NB4 (cell line): Measurements from ENCODE around the gene SPATA32.

Experiments used
- CTCF ChIP-seq: IDR thresholded peaks from one replicate; pipeline ENCODE4 v1.5.1; 2012; ENCODE audit warnings: low read depth, low read length
- MAX ChIP-seq: IDR thresholded peaks from 2 replicates; pipeline ENCODE4 v1.6.1; 2011; ENCODE audit warnings: low read depth, low read length
- MYC ChIP-seq: IDR thresholded peaks from 2 replicates; pipeline ENCODE4 v1.6.1; 2011; ENCODE audit warnings: low read depth, low read length
- POLR2A ChIP-seq: IDR thresholded peaks from 2 replicates; pipeline ENCODE4 v1.6.1; 2011; ENCODE audit warnings: mild to moderate bottlenecking; ENCODE audit not compliant: insufficient read length; ENCODE audit errors: extremely low read depth

- TF ChIP-seq POLR2A: no peak
- TF ChIP-seq CTCF: no peak
- TF ChIP-seq MAX: no peak
- no peak for TF ChIP-seq MYC
These were observed 3.1 kb upstream of the SPATA32 start for GRCh38 chr17:45264988-45265387.
